HG02678 (cell line): ENCODE data around the gene NPBWR2.
"Not testable (repeated sequence)": the region's sequence is repeated elsewhere in the genome, so short reads cannot be mapped to it uniquely, and the experiment has no call there.

Experiments used
- ATAC-seq: cut with Tn5 transposase; IDR thresholded peaks from one replicate; pipeline ENCODE4 v1.9.1; 2021; ENCODE audit warnings: mild to moderate bottlenecking, moderate library complexity; ENCODE audit not compliant: unreplicated experiment

The NPBWR2 gene

GRCh38 chr20:64088586-64088985, 18.8 kb downstream of the NPBWR2 start:
- not testable (repeated sequence) for ATAC-seq

GRCh38 chr20:64087226-64087825, 20.0 kb downstream of the NPBWR2 start:
- ATAC-seq: not testable (repeated sequence)

GRCh38 chr20:64086801-64087200, 20.6 kb downstream of the NPBWR2 start:
- no peak for ATAC-seq

- no peak for ATAC-seq
These were observed 22.6 kb downstream of the NPBWR2 start for GRCh38 chr20:64084685-64085152.

- no peak for ATAC-seq
These were observed 23.3 kb downstream of the NPBWR2 start, which contains the start of gene LKAAEAR1 for GRCh38 chr20:64083804-64084684. Gene LKAAEAR1, minus strand, starts transcription at chr20:64084398. Its CDS starts 179 bp downstream, at chr20:64084219.

GRCh38 chr20:64083378-64083803, 24.0 kb downstream of the NPBWR2 start:
- no peak for ATAC-seq

GRCh38 chr20:64082820-64083377, 24.5 kb downstream of the NPBWR2 start:
- no peak for ATAC-seq

- ATAC-seq: no peak
These were observed 25.1 kb downstream of the NPBWR2 start for GRCh38 chr20:64082126-64082731.

- ATAC-seq: no peak
These were observed 25.8 kb downstream of the NPBWR2 start for GRCh38 chr20:64081624-64081964.

- ATAC-seq: no peak
These were observed 26.3 kb downstream of the NPBWR2 start for GRCh38 chr20:64080813-64081623.

GRCh38 chr20:64080013-64080812, 27.2 kb downstream of the NPBWR2 start, which contains the start of gene OPRL1:
Gene OPRL1, plus strand, starts transcription at chr20:64080082. Its CDS starts 12,639 bp downstream, at chr20:64092721.
- ATAC-seq: no peak

- ATAC-seq: peak; percentile 38
These were observed 27.9 kb downstream of the NPBWR2 start, which contains the start of gene RGS19 for GRCh38 chr20:64079273-64080012. Gene RGS19, minus strand, starts transcription at chr20:64079518. Its CDS starts 2,632 bp downstream, at chr20:64076886.

- no peak for ATAC-seq
These were observed 28.5 kb downstream of the NPBWR2 start for GRCh38 chr20:64078934-64079272.

GRCh38 chr20:64077876-64078551, 29.4 kb downstream of the NPBWR2 start:
- no peak for ATAC-seq

GRCh38 chr20:64077541-64077875, 29.9 kb downstream of the NPBWR2 start:
- ATAC-seq: no peak

GRCh38 chr20:64077094-64077493, 30.3 kb downstream of the NPBWR2 start:
- ATAC-seq: no peak

- ATAC-seq: no peak
These were observed 31.0 kb downstream of the NPBWR2 start for GRCh38 chr20:64076061-64076997.
